H1 (cell line): ENCODE data around the gene OAS3. TPM values are rescaled to one million over a fixed set of nuclear protein-coding genes. Genes with fewer than 3 reads are reported as not detected.

ENCODE experiments used
- ASH2L ChIP-seq: fragments of 200-600, 300-600 bp; sonication (generic); IDR thresholded peaks from one replicate; pipeline ENCODE4 v1.7.1; 2017; ENCODE audit warnings: low read length
- BACH1 ChIP-seq: IDR thresholded peaks from 2 replicates; pipeline ENCODE4 v1.6.1; 2012; ENCODE audit warnings: low read length, improper control_type of control experiment
- BCL11A ChIP-seq, 2 experiments: IDR thresholded peaks; one replicate each; pipeline ENCODE4 v1.6.1; 2011; ENCODE audit warnings: low read depth in 2 of 2, low read length in 2 of 2, mild to moderate bottlenecking in 2 of 2
- CBX5 ChIP-seq: fragments of 300-800, 300-1000 bp; sonication (generic); IDR thresholded peaks from 2 replicates; pipeline ENCODE4 v1.7.1; 2016; ENCODE audit warnings: antibody characterized with exemption, low read length, low read depth
- CREB1 ChIP-seq: IDR thresholded peaks from 2 replicates; pipeline ENCODE4 v1.6.1; 2012; ENCODE audit warnings: inconsistent platforms
- EZH2 ChIP-seq: fragments of 200-600 bp; sonication (generic); IDR thresholded peaks from 2 replicates; pipeline ENCODE4 v1.7.1; 2012; ENCODE audit warnings: low read depth, mild to moderate bottlenecking, moderate library complexity, low read length, inconsistent platforms; ENCODE audit not compliant: severe bottlenecking
- POLR2AphosphoS5 ChIP-seq: IDR thresholded peaks from 2 replicates; pipeline ENCODE4 v1.6.1; 2011; ENCODE audit warnings: low read depth, low read length
- RNF2 ChIP-seq: fragments of 200-900, 300-1000 bp; sonication (generic); IDR thresholded peaks from 2 replicates; pipeline ENCODE4 v1.7.1; 2016; ENCODE audit warnings: borderline replicate concordance, low read depth, mild to moderate bottlenecking, antibody characterized with exemption, low read length; ENCODE audit not compliant: poor library complexity, severe bottlenecking; ENCODE audit errors: missing control alignments
- TAF1 ChIP-seq: IDR thresholded peaks from 2 replicates; pipeline ENCODE4 v1.6.1; 2011; ENCODE audit warnings: mild to moderate bottlenecking, low read depth, low read length
- TBP ChIP-seq: IDR thresholded peaks from 2 replicates; pipeline ENCODE4 v1.6.1; 2011; ENCODE audit warnings: low read depth, low read length, improper control_type of control experiment
- YY1 ChIP-seq: IDR thresholded peaks from 2 replicates; pipeline ENCODE4 v1.6.1; 2011; ENCODE audit warnings: low read depth, mild to moderate bottlenecking, low read length
- polyA plus RNA-seq, 7 experiments: library from polyadenylated mRNA; depleted of rRNA in 3 of 7; stranded (reverse) in 5 of 7; unstranded in 2 of 7; fragments of >200 nt in 5 of 7; fragments of 200-250 nt in 2 of 7; gene quantifications; 1 replicate in 5 of 7; 2 replicates in 1 of 7; 4 replicates in 1 of 7; pipeline versions ENCODE4 v1.2.1 to v1.2.3, GENCODE V29; 2011 to 2013; ENCODE audit warnings: missing spikeins in 2 of 7, mixed read lengths in 2 of 7
- total RNA-seq: library from RNA; stranded (reverse); fragmentation: NEBNext Ultra II Directional; extraction: Animal tissue kit (Norgen Biotek cat#: 25700); gene quantifications from 2 replicates; pipeline ENCODE4 v1.2.1, GENCODE V29; 2021

Gene OAS3
- total and polyA plus RNA-seq, 2 of the 8 experiments (the other 6 are each of a cell fraction or from before 2014, with no cell fraction given) = 0.73 to 3.7 TPM

GRCh38 chr12:112891093-112892024 is 46.9 kb upstream of the OAS3 start (continued):
- no peak for TF ChIP-seq BCL11A (IDR thresholded peaks at IDR 0.05; ENCODE audit: low read depth in 2 of 2, low read length in 2 of 2)
- no peak for TF ChIP-seq POLR2AphosphoS5
- no peak for TF ChIP-seq EZH2
- no peak for TF ChIP-seq TAF1
- TF ChIP-seq BACH1 = no peak
- no peak for TF ChIP-seq CREB1
- TF ChIP-seq ASH2L = no peak
- TF ChIP-seq CBX5 = no peak
- TF ChIP-seq RNF2 = no peak
- TF ChIP-seq TBP = no peak
- no peak for TF ChIP-seq YY1
